Measurements from ENCODE around the gene SAP130.

- TF ChIP-seq CTCF (IDR thresholded peaks at IDR 0.05): no peak
- TF ChIP-seq REST (IDR thresholded peaks at IDR 0.05; ENCODE audit: low read depth, low read length): no peak
- no peak for TF ChIP-seq USF2 (IDR thresholded peaks at IDR 0.05; ENCODE audit: borderline replicate concordance, low read depth, low read length)
- TF ChIP-seq YY1 (IDR thresholded peaks at IDR 0.05; ENCODE audit: low read depth): no peak
- no peak for TF ChIP-seq MAX (IDR thresholded peaks at IDR 0.05; ENCODE audit: low read depth)
- TF ChIP-seq RFX5 (IDR thresholded peaks at IDR 0.05; ENCODE audit: low read length): no peak
- TF ChIP-seq CHD2 (IDR thresholded peaks at IDR 0.05; ENCODE audit: low read length, partially characterized antibody): no peak
- TF ChIP-seq RAD21 (IDR thresholded peaks at IDR 0.05; ENCODE audit: low read length): no peak
- no peak for TF ChIP-seq EP300 (IDR thresholded peaks at IDR 0.05; ENCODE audit: borderline replicate concordance in 1 of 2, low read depth in 1 of 2, low read length in 1 of 2)
- no peak for TF ChIP-seq RCOR1 (IDR thresholded peaks at IDR 0.05; ENCODE audit: low read length)
- TF ChIP-seq IRF3 (IDR thresholded peaks at IDR 0.05; ENCODE audit: low read depth, low read length): no peak
- no peak for TF ChIP-seq ELF1 (IDR thresholded peaks at IDR 0.05)
Measured at GRCh38 chr2:128053331-128053730, 25.5 kb upstream of the SAP130 start.
